H9 (cell line): Measurements from ENCODE around the gene PCBP1. TPM values are rescaled to one million over a fixed set of nuclear protein-coding genes. Genes with fewer than 3 reads are reported as not detected.
A peak's percentile ranks its signal among the peaks of the same experiment; 100 is the strongest.
"Not testable (repeated sequence)": the region's sequence is repeated elsewhere in the genome, so short reads cannot be mapped to it uniquely, and the experiment has no call there.

ENCODE experiments used
- DNase-seq: peaks from one replicate; pipeline ENCODE4 v3.0.0-alpha.2; 2017
- H2AFZ ChIP-seq: one replicate; pipeline ENCODE4 v1.6.1; 2013; ENCODE audit warnings: mild to moderate bottlenecking, low read length, control low read depth, moderate library complexity
- H2AK5ac ChIP-seq: 2 replicates; pipeline ENCODE4 v1.6.1; 2013; ENCODE audit warnings: low read length, control low read depth, mixed read lengths; ENCODE audit not compliant: insufficient read length
- H2BK120ac ChIP-seq: one replicate; pipeline ENCODE4 v1.6.1; 2013; ENCODE audit warnings: low read depth, mild to moderate bottlenecking, low read length, control low read depth, inconsistent platforms; ENCODE audit not compliant: poor library complexity, severe bottlenecking
- H2BK12ac ChIP-seq: 2 replicates; pipeline ENCODE4 v1.6.1; 2013; ENCODE audit warnings: low read length, control low read depth, mixed read lengths, low read depth; ENCODE audit not compliant: insufficient read length
- H2BK15ac ChIP-seq: 2 replicates; pipeline ENCODE4 v1.6.1; 2013; ENCODE audit warnings: low read depth, low read length, control low read depth
- H2BK20ac ChIP-seq: one replicate; pipeline ENCODE4 v1.6.1; 2013; ENCODE audit warnings: low read depth, mild to moderate bottlenecking, low read length, control low read depth, inconsistent platforms; ENCODE audit not compliant: poor library complexity, severe bottlenecking
- H2BK5ac ChIP-seq: 2 replicates; pipeline ENCODE4 v1.6.1; 2013; ENCODE audit warnings: low read length, control low read depth, mixed read lengths; ENCODE audit not compliant: insufficient read length
- H3K14ac ChIP-seq: 2 replicates; pipeline ENCODE4 v1.6.1; 2013; ENCODE audit warnings: low read length, control low read depth; ENCODE audit not compliant: insufficient read depth
- H3K18ac ChIP-seq: 2 replicates; pipeline ENCODE4 v1.6.1; 2013; ENCODE audit warnings: low read depth, mild to moderate bottlenecking, mixed read lengths, low read length, control low read depth; ENCODE audit not compliant: insufficient read length
- H3K23ac ChIP-seq: 2 replicates; pipeline ENCODE4 v1.6.1; 2013; ENCODE audit warnings: low read length, control low read depth, mixed read lengths, low read depth; ENCODE audit not compliant: insufficient read length
- H3K23me2 ChIP-seq: 2 replicates; pipeline ENCODE4 v1.6.1; 2013; ENCODE audit warnings: low read depth, mild to moderate bottlenecking, mixed read lengths, low read length, control low read depth; ENCODE audit not compliant: insufficient read length, poor library complexity, severe bottlenecking
- H3K27ac ChIP-seq: 2 replicates; pipeline ENCODE4 v1.5.1; 2013; ENCODE audit warnings: low read length, control low read depth, mixed read lengths, low read depth; ENCODE audit not compliant: insufficient read length
- H3K27me3 ChIP-seq: 2 replicates; pipeline ENCODE4 v1.6.1; 2013; ENCODE audit warnings: low read length, control low read depth, inconsistent platforms; ENCODE audit not compliant: insufficient read depth
- H3K4ac ChIP-seq: 2 replicates; pipeline ENCODE4 v1.6.1; 2013; ENCODE audit warnings: low read depth, mild to moderate bottlenecking, control low read depth, inconsistent platforms, low read length, moderate library complexity
- H3K4me1 ChIP-seq: 2 replicates; pipeline ENCODE4 v1.6.1; 2013; ENCODE audit warnings: low read length, control low read depth, inconsistent platforms; ENCODE audit not compliant: insufficient read depth
- H3K4me2 ChIP-seq: 2 replicates; pipeline ENCODE4 v1.6.1; 2013; ENCODE audit warnings: low read length, control low read depth, mixed read lengths; ENCODE audit not compliant: insufficient read length, insufficient read depth
- H3K56ac ChIP-seq: 2 replicates; pipeline ENCODE4 v1.6.1; 2013; ENCODE audit warnings: low read depth, mild to moderate bottlenecking, mixed read lengths, low read length, control low read depth; ENCODE audit not compliant: insufficient read length
- H3K79me1 ChIP-seq: 2 replicates; pipeline ENCODE4 v1.6.1; 2013; ENCODE audit warnings: low read depth, mild to moderate bottlenecking, moderate library complexity, low read length, control low read depth, inconsistent platforms; ENCODE audit not compliant: insufficient read depth, poor library complexity, severe bottlenecking
- H3K79me2 ChIP-seq: 2 replicates; pipeline ENCODE4 v1.6.1; 2013; ENCODE audit warnings: low read length, control low read depth, inconsistent platforms; ENCODE audit not compliant: insufficient read depth
- H3K9ac ChIP-seq: 2 replicates; pipeline ENCODE4 v1.6.1; 2013; ENCODE audit warnings: low read length, control low read depth, mixed read lengths; ENCODE audit not compliant: insufficient read length; ENCODE audit errors: extremely low read depth
- H3K9me3 ChIP-seq: one replicate; pipeline ENCODE4 v1.6.1; 2013; ENCODE audit warnings: low read depth, low read length, inconsistent platforms; ENCODE audit not compliant: control insufficient read depth
- H3T11ph ChIP-seq: one replicate; pipeline ENCODE4 v1.6.1; 2013; ENCODE audit warnings: mild to moderate bottlenecking, low read length, control low read depth, inconsistent platforms
- H4K20me1 ChIP-seq: one replicate; pipeline ENCODE4 v1.6.1; 2013; ENCODE audit not compliant: control insufficient read depth, insufficient read length, insufficient read depth
- H4K5ac ChIP-seq: 2 replicates; pipeline ENCODE4 v1.6.1; 2013; ENCODE audit warnings: low read depth, mild to moderate bottlenecking, mixed read lengths, low read length, control low read depth; ENCODE audit not compliant: insufficient read length
- H4K8ac ChIP-seq: replicated peaks from 2 replicates; pipeline ENCODE4 v1.6.1; 2013; ENCODE audit warnings: low read length, control low read depth, mixed read lengths, low read depth; ENCODE audit not compliant: insufficient read length
- H4K91ac ChIP-seq: 2 replicates; pipeline ENCODE4 v1.6.1; 2013; ENCODE audit warnings: low read depth, mild to moderate bottlenecking, moderate library complexity, mixed read lengths, low read length, control low read depth; ENCODE audit not compliant: insufficient read length
- H3K27ac Mint-ChIP-seq, 3 experiments: 2 replicates in 2 of 3; 3 replicates in 1 of 3; pipeline ENCODE4 v1.8.0; 2020 to 2021; ENCODE audit warnings: mixed read lengths in 3 of 3, mild to moderate bottlenecking in 1 of 3, moderate library complexity in 1 of 3
- H3K27me3 Mint-ChIP-seq: 2 replicates; pipeline ENCODE4 v1.8.0; 2021; ENCODE audit warnings: low read depth, mild to moderate bottlenecking, moderate library complexity, mixed read lengths
- H3K36me3 Mint-ChIP-seq, 3 experiments: 2 replicates in 2 of 3; 3 replicates in 1 of 3; pipeline ENCODE4 v1.8.0; 2020 to 2021; ENCODE audit warnings: low read depth in 3 of 3, mixed read lengths in 3 of 3; ENCODE audit not compliant: insufficient read depth in 1 of 3
- H3K4me1 Mint-ChIP-seq, 2 experiments: 2 replicates each; pipeline ENCODE4 v1.8.0; 2020; ENCODE audit warnings: mixed read lengths in 2 of 2
- H3K4me3 Mint-ChIP-seq, 2 experiments: 2 replicates in 1 of 2; 3 replicates in 1 of 2; pipeline ENCODE4 v1.8.0; 2020 to 2021; ENCODE audit warnings: mild to moderate bottlenecking in 2 of 2, mixed read lengths in 2 of 2, moderate library complexity in 1 of 2
- H3K9me3 Mint-ChIP-seq, 2 experiments: 2 replicates in 1 of 2; 3 replicates in 1 of 2; pipeline ENCODE4 v1.8.0; 2020; ENCODE audit warnings: mild to moderate bottlenecking in 2 of 2, mixed read lengths in 2 of 2, moderate library complexity in 1 of 2
- WGBS: extraction: QIAGEN DNeasy Blood & Tissue Kit; methylation state at CpG from one replicate; pipeline ENCODE4 v1.1.7; 2013; ENCODE audit warnings: missing lambda C conversion rate, low lambda C conversion rate, mixed read lengths; ENCODE audit not compliant: insufficient read length; ENCODE audit errors: extremely low coverage; 5-methylcytosine and 5-hydroxymethylcytosine counted together
- total RNA-seq: library from RNA; stranded (reverse); gene quantifications from 2 replicates; pipeline ENCODE4 v1.2.1, GENCODE V29; 2021
- TF ChIP-seq, protein P1 (sequence below): fragments of 200-600 bp; sonication (generic); conservative IDR thresholded peaks from 3 replicates; pipeline ENCODE4 v1.8.0; 2021; ENCODE audit warnings: antibody characterized with exemption, mild to moderate bottlenecking

The PCBP1 gene
- total RNA-seq, 1 experiment from 2014 or later = 457 TPM

DNA sequence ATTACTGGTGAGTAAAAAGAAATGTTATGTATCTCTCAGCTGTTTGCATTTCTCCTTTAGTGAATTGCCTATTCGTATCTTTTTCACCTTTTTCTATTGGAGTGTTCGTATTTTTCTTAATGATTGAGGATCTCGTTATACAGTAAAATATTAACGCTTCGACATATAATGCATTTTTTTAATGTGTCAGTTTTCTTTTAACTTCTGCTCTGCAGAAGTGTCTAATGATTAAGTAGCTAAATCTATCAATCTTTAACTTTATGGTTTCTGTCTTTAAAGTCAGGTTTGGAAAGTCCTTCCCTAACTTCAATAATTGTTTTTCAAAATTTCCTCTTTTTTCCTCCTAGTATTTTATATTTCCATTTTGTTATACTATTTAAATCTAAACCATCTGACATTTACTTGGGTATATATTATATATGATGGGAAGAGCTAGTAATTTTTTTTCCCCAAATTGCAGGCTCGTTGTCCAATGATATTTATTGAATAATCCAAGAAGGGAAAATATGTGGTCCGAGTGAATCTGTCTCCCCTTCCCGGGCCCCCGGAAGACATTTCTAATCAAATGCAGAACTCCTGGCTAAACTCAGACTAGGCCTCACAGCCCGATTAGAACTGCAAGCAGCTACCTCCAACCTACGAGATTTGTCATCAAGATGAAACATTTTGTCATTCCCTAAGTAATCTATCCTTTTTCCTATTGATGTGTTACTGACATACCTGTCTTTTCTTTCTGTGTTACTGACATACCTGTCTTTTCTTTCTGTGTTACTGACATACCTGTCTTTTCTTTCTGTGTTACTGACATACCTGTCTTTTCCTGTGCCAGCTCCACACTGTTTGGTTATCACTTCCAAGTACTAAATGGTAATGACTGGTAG lies 17.2 kb downstream of the PCBP1 start:
- Histone ChIP-seq H2BK20ac (no peak overlapping the region), H3K18ac (no peak overlapping the region), H4K20me1 (no peaks in the 10 kb centered on the region), H3K27ac (no peak overlapping the region), H3K4ac (no peak overlapping the region), H4K91ac (no peak overlapping the region), H3K23me2 (no peaks in the 10 kb centered on the region), H2BK120ac (no peak overlapping the region), H2BK5ac (no peak overlapping the region), H3K14ac (no peak overlapping the region), H2AFZ (no peak overlapping the region), H2BK12ac (no peak overlapping the region), H3K9ac (no peak overlapping the region), H3K4me1 (peaks cover 2% of the 10 kb centered on the region; the same call in 1 of the 2 replicates), H4K8ac (no peak overlapping the region), H2AK5ac (no peak overlapping the region), H3T11ph (no peak overlapping the region), H2BK15ac (no peak overlapping the region), H4K5ac (no peak overlapping the region), H3K9me3 (no peaks in the 10 kb centered on the region), H3K23ac (no peak overlapping the region), H3K27me3 (no peaks in the 10 kb centered on the region), H3K79me2 (no peaks in the 10 kb centered on the region), H3K56ac (no peak overlapping the region), H3K79me1 (no peaks in the 10 kb centered on the region), H3K4me2 (no peak overlapping the region)
- peaks cover 42 to 46% of the 10 kb centered on the region in 2 experiments for H3K4me1 Mint-ChIP-seq
- H3K36me3 Mint-ChIP-seq = no peaks in the 10 kb centered on the region
- no peak for DNase-seq
- TF ChIP-seq, protein P1, sequence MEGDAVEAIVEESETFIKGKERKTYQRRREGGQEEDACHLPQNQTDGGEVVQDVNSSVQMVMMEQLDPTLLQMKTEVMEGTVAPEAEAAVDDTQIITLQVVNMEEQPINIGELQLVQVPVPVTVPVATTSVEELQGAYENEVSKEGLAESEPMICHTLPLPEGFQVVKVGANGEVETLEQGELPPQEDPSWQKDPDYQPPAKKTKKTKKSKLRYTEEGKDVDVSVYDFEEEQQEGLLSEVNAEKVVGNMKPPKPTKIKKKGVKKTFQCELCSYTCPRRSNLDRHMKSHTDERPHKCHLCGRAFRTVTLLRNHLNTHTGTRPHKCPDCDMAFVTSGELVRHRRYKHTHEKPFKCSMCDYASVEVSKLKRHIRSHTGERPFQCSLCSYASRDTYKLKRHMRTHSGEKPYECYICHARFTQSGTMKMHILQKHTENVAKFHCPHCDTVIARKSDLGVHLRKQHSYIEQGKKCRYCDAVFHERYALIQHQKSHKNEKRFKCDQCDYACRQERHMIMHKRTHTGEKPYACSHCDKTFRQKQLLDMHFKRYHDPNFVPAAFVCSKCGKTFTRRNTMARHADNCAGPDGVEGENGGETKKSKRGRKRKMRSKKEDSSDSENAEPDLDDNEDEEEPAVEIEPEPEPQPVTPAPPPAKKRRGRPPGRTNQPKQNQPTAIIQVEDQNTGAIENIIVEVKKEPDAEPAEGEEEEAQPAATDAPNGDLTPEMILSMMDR = no peak
- H3K27me3 Mint-ChIP-seq = no peaks in the 10 kb centered on the region
- peak overlapping the region in 1 of 2 experiments; percentile 34; a peak in 1 of 5 replicates for H3K4me3 Mint-ChIP-seq
- H3K27ac Mint-ChIP-seq = peak overlapping the region; percentile 49 to 90 (median 85); a peak in 5 of 7 replicates
- no CpG with 5 or more reads among the region's 11 CpGs for WGBS
- no peaks in the 10 kb centered on the region for H3K9me3 Mint-ChIP-seq

- H4K20me1 ChIP-seq, H2AFZ ChIP-seq, H2BK120ac ChIP-seq, H2BK15ac ChIP-seq, H3K27ac Mint-ChIP-seq, H3K27me3 ChIP-seq, H3T11ph ChIP-seq, H3K27me3 Mint-ChIP-seq, H3K9ac ChIP-seq, H2BK5ac ChIP-seq, H2BK20ac ChIP-seq, H4K8ac ChIP-seq, H4K5ac ChIP-seq, H2BK12ac ChIP-seq, H3K14ac ChIP-seq, H3K9me3 Mint-ChIP-seq, H4K91ac ChIP-seq, H2AK5ac ChIP-seq, H3K56ac ChIP-seq, H3K23ac ChIP-seq, H3K4ac ChIP-seq, H3K4me1 ChIP-seq, H3K27ac ChIP-seq, H3K4me2 ChIP-seq, H3K23me2 ChIP-seq, H3K79me1 ChIP-seq, H3K36me3 Mint-ChIP-seq, H3K18ac ChIP-seq, H3K4me3 Mint-ChIP-seq, DNase-seq, H3K79me2 ChIP-seq, H3K9me3 ChIP-seq: not testable (repeated sequence)
- H3K4me1 Mint-ChIP-seq = peaks cover 47 to 50% of the 10 kb centered on the region in 2 experiments
- no CpG with 5 or more reads among the region's 8 CpGs for WGBS
Measured at GRCh38 chr2:70106138-70106537, 18.9 kb downstream of the PCBP1 start.
